ENCODE results near the gene ELF2.

The ELF2 gene

GRCh38 chr4:139085141-139085540 lies 91.9 kb downstream of the ELF2 start:
- peak; percentile 19 for DNase-seq (ENCODE audit: low spot score)
- peak; percentile 8 for TF ChIP-seq CTCF (IDR thresholded peaks at IDR 0.05; ENCODE audit: extremely low read depth, missing control alignments)

GRCh38 chr4:139084804-139085093 lies 92.3 kb downstream of the ELF2 start:
- DNase-seq (ENCODE audit: low spot score), result no peak
- TF ChIP-seq CTCF (IDR thresholded peaks at IDR 0.05; ENCODE audit: extremely low read depth, missing control alignments), result no peak

GRCh38 chr4:139083956-139084803 lies 92.8 kb downstream of the ELF2 start:
- peak; percentile 1 for TF ChIP-seq CTCF (IDR thresholded peaks at IDR 0.05; ENCODE audit: extremely low read depth, missing control alignments)

GRCh38 chr4:139083607-139083955 lies 93.4 kb downstream of the ELF2 start:
- TF ChIP-seq CTCF (IDR thresholded peaks at IDR 0.05; ENCODE audit: extremely low read depth, missing control alignments), result peak; percentile 10
- peak; percentile 83 for DNase-seq (ENCODE audit: low spot score)

More at GRCh38 chr4:139083956-139084803, 92.8 kb downstream of the ELF2 start:
- DNase-seq (ENCODE audit: low spot score), result peak; percentile 90

- TF ChIP-seq CTCF (IDR thresholded peaks at IDR 0.05; ENCODE audit: extremely low read depth, missing control alignments), result no peak
- peak; percentile 94 for DNase-seq (ENCODE audit: low spot score)
Observed at GRCh38 chr4:139082750-139083606, 94.0 kb downstream of the ELF2 start.

- no peak for DNase-seq (ENCODE audit: low spot score)
- TF ChIP-seq CTCF (IDR thresholded peaks at IDR 0.05; ENCODE audit: extremely low read depth, missing control alignments), result no peak
Observed at GRCh38 chr4:139078926-139079325, 98.1 kb downstream of the ELF2 start.
